Stimulated activated naive CD8-positive, alpha-beta T cell treated with anti-CD3 and anti-CD28 coated beads, Interleukin-15, Interleukin-2, amounts not matched to agents 100 ng/mL and 50 ng/mL, for 24 hours (primary cell): ENCODE results near the gene SARDH.

Experiments
- H3K27ac Mint-ChIP-seq: one replicate; pipeline ENCODE4 v1.8.0; 2021; ENCODE audit warnings: mild to moderate bottlenecking, mixed read lengths
- H3K27me3 Mint-ChIP-seq: one replicate; pipeline ENCODE4 v1.8.0; 2021; ENCODE audit warnings: mixed read lengths
- H3K36me3 Mint-ChIP-seq: one replicate; pipeline ENCODE4 v1.8.0; 2021; ENCODE audit warnings: low read depth, mixed read lengths
- H3K4me1 Mint-ChIP-seq: one replicate; pipeline ENCODE4 v1.8.0; 2021; ENCODE audit warnings: low read depth, mixed read lengths
- H3K4me3 Mint-ChIP-seq: one replicate; pipeline ENCODE4 v1.8.0; 2021; ENCODE audit warnings: mild to moderate bottlenecking, mixed read lengths
- H3K9me3 Mint-ChIP-seq: one replicate; pipeline ENCODE4 v1.8.0; 2021; ENCODE audit warnings: mixed read lengths

The SARDH gene

DNA sequence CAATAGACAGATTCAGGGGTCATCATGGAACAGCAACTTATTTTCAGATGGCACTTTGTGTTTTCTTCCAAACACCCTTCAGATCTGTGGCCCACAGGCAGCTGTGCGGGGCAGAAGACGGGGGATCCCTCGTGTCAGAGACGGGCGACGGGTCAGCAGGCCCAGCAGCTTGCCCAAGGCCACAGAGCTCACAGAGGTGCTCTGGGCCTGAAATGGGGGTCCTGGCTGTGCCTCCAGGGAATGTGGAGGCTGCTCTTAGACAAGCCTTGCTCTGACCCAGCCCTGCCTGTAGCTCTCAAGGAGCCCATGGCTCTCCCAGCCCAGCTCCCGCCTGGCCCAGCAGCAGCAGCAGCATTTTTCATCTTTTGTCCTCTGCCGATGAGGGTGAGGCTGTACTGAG lies 40.9 kb upstream of the SARDH start:
- Mint-ChIP-seq H3K4me1 (peaks cover under 1% of the 10 kb centered on the region), H3K36me3 (peaks cover 13% of the 10 kb centered on the region), H3K4me3 (no peak overlapping the region), H3K27ac (no peak overlapping the region), H3K9me3 (no peaks in the 10 kb centered on the region), H3K27me3 (no peaks in the 10 kb centered on the region)

DNA sequence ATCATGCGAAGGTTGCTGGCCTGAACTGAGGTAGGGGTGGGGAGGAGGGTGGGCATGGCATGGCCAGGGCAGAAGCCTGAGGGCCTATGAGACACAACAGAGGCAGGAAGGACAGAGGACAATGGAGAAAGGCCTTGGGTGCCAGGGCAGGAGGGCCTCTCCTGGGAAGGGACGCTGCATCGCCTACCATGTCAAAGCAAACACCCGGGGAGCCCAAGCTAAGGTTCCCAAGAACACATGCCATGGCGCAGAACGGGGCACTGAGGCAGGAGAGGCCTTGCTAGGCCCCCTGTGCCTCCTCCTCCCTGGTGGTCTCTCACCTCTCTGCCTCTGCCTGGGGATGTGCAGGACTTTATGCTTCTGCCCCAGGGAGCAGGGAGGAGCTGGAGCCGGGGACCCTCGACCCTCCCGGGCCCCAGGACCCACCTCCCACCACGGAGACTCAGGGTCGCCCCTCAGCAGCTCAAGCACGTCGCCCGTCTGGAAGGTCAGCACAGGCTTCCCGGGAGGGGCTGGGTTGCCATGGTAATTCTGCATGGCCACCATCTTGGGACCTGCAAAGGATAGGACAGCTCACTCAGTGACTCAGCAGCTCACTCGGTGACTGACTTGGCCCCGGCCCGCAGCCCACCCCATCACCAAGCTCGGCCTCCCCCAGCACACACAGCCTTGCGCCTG lies 40.3 kb upstream of the SARDH start:
- Mint-ChIP-seq H3K9me3 (no peaks in the 10 kb centered on the region), H3K27ac (no peak overlapping the region), H3K4me1 (no peaks in the 10 kb centered on the region), H3K27me3 (no peaks in the 10 kb centered on the region), H3K4me3 (no peak overlapping the region), H3K36me3 (peaks cover 19% of the 10 kb centered on the region)

DNA sequence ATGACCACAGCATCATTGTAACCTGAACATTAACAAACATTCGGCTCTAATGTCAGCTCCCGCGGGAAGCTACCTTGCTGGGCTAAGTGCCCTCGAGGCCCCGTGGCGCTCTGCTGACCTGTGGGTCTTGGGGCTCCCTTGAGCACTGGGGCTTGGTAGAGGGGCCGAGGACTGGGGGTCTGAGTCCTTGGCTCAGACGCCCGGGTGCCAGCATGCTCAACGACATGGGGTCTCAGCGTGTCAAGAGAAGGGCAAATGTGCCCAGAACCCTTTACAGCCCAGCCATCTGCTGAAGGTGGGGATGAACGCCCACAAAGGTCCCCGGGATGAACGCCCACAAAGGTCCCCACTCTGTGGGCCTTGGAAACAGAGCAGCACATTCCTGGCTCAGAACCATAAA lies 39.7 kb upstream of the SARDH start:
- Mint-ChIP-seq H3K36me3 (peaks cover 21% of the 10 kb centered on the region), H3K4me1 (no peaks in the 10 kb centered on the region), H3K9me3 (no peaks in the 10 kb centered on the region), H3K27ac (no peak overlapping the region), H3K4me3 (no peak overlapping the region), H3K27me3 (no peaks in the 10 kb centered on the region)

DNA sequence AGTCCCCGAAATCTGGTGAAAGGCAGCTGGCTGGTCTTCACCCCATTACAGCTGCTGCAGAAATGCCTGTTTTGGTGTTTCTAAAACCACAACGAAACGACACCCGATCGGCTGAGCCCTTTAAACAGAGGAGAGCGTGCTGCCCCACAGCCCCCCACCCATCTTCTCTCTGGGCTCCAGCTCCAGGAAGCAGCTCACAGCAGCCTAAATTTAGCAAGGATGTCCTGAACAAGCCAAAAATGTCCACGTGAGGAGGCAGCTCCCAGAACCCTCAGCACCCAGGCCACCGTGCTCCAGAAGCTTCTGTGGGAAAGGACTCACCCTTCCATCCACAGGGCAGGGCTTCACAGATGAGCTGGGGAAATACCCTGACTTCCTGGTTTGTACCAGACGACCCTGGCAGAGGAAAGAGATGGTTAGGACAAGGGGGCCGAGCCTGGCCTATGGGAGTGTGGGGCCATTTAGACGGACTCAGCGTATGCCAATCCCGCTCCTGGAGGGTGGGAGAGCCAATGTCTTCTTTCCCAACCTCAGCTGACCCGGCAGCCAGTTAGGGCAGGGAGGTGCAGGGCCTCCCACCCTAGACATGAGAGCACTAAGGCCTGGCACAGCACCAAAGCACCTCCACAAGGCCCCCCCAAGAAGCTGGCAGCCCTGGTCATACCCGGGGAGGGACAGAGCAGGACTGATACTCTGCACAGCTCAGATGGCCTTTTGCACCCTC lies 39.1 kb upstream of the SARDH start:
- Mint-ChIP-seq H3K36me3 (peaks cover 21% of the 10 kb centered on the region), H3K4me1 (no peaks in the 10 kb centered on the region), H3K9me3 (no peaks in the 10 kb centered on the region), H3K4me3 (no peak overlapping the region), H3K27ac (no peak overlapping the region), H3K27me3 (no peaks in the 10 kb centered on the region)

DNA sequence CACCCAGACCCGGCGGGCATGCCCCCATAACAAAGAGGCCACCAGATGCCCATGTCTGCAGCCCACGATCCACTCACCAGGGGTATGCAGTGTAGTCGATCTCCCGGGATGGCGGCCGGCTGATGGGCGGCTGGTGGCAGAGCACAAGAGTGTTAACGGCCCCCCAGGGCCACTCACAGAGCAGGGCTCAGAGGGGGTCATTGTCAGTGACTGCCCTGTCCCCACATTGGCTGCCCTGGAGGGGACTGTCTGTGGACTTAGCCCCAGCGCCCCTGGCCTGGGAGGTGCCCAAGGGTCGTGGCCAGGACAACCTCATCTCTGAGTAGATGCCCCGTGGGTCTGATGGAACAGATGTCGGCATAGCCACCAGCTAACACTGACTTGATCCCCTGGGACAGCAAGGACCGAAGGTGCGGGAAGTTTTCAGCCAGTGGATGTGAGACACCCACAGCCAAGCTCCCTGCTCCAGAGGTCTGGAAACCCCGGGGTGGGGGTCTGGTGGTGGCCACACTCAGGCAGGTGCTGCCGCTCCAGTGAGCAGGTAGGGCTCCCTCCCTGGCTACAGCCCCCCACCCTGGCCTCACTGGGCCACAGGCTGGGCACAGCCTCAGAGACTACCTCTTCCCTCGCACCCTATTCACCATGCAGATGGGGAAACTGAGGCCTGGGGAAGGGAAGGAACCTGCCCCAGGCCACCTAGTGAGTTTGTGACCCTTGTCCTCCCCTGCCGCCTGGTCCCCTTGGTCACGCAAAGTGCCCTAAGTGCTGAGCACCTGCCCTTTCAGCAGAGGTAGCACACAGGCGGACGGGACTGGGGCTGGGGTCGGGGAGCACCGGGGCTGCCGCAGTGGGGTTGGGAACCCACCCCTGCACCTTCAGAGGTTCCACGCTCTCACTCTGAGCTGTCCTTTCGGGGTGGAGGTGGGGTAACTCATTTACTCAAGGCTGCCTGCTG lies 38.1 kb upstream of the SARDH start:
- Mint-ChIP-seq H3K27me3 (no peaks in the 10 kb centered on the region), H3K36me3 (peaks cover 21% of the 10 kb centered on the region), H3K4me1 (no peaks in the 10 kb centered on the region), H3K27ac (no peak overlapping the region), H3K4me3 (no peak overlapping the region), H3K9me3 (no peaks in the 10 kb centered on the region)

DNA sequence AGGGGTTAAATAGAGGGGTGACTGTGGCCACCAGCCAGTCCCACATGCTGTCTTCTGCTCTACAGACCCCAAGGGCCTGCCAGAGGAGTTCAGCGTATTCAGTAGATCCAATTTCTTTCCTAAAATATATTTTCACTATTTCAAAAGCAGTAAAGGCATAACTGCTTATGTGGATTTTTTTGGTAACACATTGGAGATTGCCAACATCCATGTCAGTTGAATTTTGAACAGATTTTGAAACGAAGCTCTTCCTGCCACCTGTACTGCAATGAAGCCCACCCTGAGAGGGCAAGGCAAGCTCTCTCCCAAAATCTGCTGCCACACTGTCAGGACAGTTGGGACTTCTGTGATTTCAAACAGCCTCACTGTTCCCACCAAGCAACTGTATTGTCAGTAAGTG lies 37.1 kb upstream of the SARDH start:
- Mint-ChIP-seq H3K4me3 (no peak overlapping the region), H3K9me3 (no peaks in the 10 kb centered on the region), H3K27me3 (no peaks in the 10 kb centered on the region), H3K4me1 (no peaks in the 10 kb centered on the region), H3K36me3 (peaks cover 21% of the 10 kb centered on the region), H3K27ac (no peak overlapping the region)

DNA sequence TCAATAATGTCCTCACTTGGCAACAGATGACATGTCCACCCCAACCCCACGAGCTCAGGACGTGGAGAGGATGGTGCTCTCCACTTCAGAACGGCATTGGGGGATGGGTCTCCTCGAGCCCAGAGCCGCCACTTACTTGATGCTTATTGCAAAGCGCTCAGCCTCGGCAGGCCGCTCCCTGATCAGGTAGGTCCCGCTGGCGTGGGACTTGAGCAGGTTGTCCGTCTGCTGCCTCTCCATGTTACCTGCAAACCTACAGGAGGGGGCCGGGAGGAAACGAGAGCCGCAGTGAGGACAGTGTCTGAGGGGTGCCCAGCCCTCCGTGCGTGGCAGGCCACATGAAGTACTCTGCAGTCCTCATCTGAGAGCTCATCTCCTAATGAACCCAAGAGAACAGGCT lies 36.6 kb upstream of the SARDH start:
- Mint-ChIP-seq H3K9me3 (no peaks in the 10 kb centered on the region), H3K27ac (no peak overlapping the region), H3K4me1 (no peaks in the 10 kb centered on the region), H3K36me3 (peaks cover 21% of the 10 kb centered on the region), H3K4me3 (no peak overlapping the region), H3K27me3 (no peaks in the 10 kb centered on the region)

DNA sequence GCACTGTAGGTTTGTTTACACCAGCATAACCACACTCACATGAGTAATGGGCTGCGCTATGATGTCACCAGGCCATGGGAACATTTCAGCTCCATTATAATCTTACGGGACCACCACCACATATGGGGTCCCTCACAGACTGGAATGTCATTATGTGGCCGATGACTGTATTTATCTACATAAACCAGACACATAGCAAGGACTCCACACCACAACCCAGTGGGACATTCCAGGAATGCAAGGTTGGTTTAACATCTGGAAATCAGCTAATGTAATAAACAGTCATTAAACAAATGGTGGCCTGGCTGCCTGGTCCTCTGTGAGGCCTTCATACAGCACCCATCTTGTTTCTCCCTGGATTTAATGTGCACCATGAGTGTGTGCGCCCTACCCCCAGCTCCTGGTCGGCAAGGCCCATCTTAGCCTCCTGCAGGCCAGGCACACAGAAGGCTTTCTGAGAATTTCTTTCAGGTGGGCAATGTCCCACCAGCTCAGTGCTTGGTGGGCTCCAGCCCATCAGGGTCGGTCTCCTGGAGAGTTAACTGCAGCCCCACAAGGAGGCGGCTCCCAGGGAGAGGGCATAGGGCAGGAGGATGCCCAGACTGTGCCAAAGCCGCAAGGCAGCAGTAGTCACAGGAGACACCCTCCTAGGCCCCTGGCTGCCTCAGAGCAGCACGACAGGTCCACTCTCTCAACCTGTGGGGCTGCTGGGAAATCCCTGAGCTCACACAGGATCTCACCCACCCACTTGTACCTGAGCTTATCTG lies 35.9 kb upstream of the SARDH start:
- Mint-ChIP-seq H3K27me3 (no peaks in the 10 kb centered on the region), H3K27ac (no peak overlapping the region), H3K4me1 (no peaks in the 10 kb centered on the region), H3K36me3 (peaks cover 21% of the 10 kb centered on the region), H3K4me3 (no peak overlapping the region), H3K9me3 (no peaks in the 10 kb centered on the region)

DNA sequence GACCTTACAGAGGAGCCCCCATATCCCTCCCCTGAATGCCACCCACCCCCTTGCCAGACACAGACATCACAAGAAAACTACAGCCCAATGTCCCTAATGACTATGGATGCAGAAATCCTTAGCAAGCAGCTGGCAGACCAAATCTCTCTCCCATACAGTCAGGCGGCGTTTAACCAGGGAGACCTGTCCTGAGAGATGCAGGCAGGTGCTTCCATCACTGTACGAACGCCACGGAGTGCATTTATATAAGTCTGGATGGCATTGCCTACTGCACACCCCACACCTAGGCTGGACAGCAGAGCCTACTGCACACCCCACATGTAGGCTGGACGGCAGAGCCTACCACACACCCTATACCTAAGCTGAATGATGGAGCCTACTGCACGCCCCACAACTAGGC lies 34.4 kb upstream of the SARDH start:
- Mint-ChIP-seq H3K36me3 (peaks cover 22% of the 10 kb centered on the region), H3K4me3 (no peak overlapping the region), H3K27me3 (no peaks in the 10 kb centered on the region), H3K4me1 (no peaks in the 10 kb centered on the region), H3K27ac (no peak overlapping the region), H3K9me3 (no peaks in the 10 kb centered on the region)

DNA sequence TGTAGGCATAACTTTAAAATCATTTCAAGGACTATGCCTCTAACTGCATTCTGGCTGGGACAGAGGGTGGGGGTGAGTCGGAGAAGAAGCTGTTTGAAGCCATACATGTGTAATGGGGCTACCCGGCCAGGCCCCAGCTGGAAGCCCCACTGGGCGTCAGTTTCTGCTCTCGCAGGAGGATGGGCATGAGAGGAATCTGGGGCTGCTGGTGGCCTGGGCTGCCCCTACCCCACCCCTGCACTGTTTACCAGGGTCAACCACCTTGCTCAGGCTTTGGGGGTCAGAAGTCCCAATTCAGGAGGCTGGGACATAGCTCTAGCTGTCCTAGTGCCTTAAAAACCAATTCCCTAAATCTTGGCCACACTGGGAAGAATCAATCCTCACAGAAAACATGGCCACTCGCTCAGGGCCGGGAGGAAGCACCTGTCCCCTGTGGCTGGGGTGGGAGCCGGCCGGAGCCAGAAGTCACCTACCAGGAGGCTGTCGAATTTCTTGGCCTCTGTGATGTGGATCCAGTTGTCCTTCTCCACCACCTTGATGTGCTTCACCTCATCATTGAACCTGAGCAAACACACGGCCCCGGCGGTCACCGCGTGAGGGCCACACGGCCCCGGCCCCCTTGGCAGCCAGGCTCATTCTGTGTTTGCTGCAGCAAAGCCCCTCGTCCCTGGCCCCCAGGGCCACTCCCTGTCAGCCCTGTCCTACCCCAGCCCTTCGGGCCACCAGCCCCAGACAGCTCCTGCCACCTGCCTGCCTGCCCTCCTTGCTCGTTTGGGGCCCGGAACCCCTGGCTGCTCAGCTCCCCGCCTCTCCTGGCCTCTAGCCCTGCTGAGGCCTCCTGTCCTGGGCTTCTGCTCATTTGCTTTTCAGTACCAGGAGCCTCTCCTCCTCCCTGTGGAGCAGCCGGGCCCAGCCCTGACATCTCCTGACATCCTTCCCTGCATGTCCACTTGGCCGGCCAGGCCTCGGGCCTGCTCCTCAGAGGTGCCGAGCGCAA lies 33.6 kb upstream of the SARDH start:
- Mint-ChIP-seq H3K4me3 (no peak overlapping the region), H3K9me3 (no peaks in the 10 kb centered on the region), H3K4me1 (no peaks in the 10 kb centered on the region), H3K27me3 (no peaks in the 10 kb centered on the region), H3K36me3 (peaks cover 30% of the 10 kb centered on the region), H3K27ac (no peak overlapping the region)

DNA sequence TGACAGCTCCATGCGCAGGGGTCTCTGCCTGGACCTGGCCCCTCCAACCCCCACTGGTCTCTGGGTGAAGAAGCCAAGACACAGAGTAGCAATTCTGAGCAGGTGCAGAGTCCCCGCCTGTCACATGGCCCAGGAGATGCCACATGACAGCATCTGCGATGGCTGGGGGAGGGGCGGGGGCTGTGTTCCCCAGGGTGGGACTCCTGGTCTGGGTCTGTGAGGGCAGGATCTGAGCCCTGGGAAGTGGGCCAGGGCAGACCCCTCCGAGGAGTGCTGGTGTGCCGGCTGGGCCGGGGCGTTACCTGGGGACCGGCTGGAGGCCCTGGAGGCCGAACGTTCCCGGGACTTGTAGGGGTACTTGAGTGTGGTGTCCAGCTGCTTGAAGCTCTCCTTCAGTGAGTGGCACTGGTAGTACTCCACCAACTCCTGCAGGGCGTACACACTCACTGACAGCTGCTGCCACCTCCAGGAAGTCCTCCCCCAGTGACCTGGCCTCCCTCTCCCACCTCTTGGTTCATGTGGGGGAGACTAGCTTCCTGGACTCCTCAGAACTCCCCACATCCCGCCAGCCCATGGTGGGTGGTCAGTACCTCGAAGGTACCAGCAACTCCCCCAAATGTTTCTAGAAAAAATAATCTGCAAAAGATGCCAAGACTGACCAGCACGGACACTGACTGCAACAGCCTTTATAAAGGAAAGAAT lies 32.1 kb upstream of the SARDH start:
- H3K27ac Mint-ChIP-seq: no peak overlapping the region
- H3K4me1 Mint-ChIP-seq: no peaks in the 10 kb centered on the region
- H3K4me3 Mint-ChIP-seq: no peak overlapping the region
- no peaks in the 10 kb centered on the region for H3K9me3 Mint-ChIP-seq
- peaks cover 35% of the 10 kb centered on the region for H3K36me3 Mint-ChIP-seq
- H3K27me3 Mint-ChIP-seq: no peaks in the 10 kb centered on the region

DNA sequence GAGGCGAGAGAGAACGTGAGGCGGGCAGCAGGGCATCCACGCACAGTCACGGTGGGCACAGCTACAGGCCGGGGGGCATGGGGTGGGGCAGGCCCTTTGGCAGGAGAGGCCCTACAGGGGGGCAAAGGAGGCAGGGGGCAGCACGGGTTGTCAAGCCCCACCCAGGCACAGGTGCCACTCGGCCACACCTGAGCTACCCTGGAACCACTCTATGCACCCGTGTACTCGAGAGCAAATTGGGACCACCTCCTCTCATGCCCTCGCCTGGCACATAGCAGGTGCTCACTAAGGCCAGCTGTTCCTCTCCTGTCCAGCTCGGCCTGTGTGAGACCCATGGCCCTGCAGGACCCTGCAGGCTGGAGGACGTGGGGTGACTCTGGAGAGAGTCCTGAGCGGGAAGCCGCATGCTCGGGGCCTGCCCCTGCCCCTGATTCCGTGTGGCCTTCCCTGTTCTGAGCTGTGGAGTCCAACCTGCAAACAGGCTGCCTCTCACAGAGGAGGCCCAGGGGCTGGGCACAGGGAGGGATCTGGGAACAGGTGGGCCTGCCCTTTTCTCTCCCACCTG lies 31.4 kb upstream of the SARDH start:
- H3K9me3 Mint-ChIP-seq: no peaks in the 10 kb centered on the region
- H3K27me3 Mint-ChIP-seq: no peaks in the 10 kb centered on the region
- H3K36me3 Mint-ChIP-seq: peaks cover 31% of the 10 kb centered on the region
- H3K4me3 Mint-ChIP-seq: no peak overlapping the region
- no peaks in the 10 kb centered on the region for H3K4me1 Mint-ChIP-seq
- no peak overlapping the region for H3K27ac Mint-ChIP-seq
